Measurements from ENCODE around the gene ST6GALNAC3. TPM values are rescaled to one million over a fixed set of nuclear protein-coding genes. Genes with fewer than 3 reads are reported as not detected.

The ST6GALNAC3 gene
- total RNA-seq, 1 experiment from 2014 or later, result 2.2 TPM

DNA sequence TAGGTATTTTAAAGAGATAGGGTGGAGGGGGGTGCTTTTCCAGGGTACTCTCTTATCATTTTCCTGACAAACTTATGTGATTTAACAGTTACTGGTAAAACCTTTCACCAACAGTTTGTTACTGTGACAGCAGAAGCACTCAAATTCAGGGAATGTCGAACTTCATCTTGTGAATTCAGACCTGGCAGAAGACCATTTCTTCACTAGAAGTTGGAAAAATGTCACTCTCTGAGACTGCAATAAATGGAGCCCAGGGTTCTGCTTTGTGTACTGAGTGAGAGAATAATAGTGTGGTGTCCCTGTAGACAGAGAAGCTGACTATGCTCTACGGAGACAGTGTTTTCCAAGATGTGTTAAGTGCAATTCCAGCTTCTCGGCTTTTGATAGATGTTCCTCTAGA is 200.2 kb downstream of the ST6GALNAC3 start:
- H4K20me1 ChIP-seq (ENCODE audit: insufficient read depth), result no peaks in the 10 kb centered on the region
- no peaks in the 10 kb centered on the region for H3K79me2 ChIP-seq (ENCODE audit: insufficient read depth, low read length)
- H3K9me2 ChIP-seq (ENCODE audit: insufficient read depth), result no peaks in the 10 kb centered on the region
- no peaks in the 10 kb centered on the region for H3K36me3 ChIP-seq (ENCODE audit: control insufficient read depth in 1 of 2, insufficient read depth in 2 of 2, low read length in 2 of 2)
- H3K4me3 ChIP-seq (replicated peaks in 1 of 2; ENCODE audit: low read depth in 1 of 2, low read length in 2 of 2), result no peak overlapping the region
- no peak overlapping the region for H3K27ac ChIP-seq (ENCODE audit: low read depth, low read length)
- no peak overlapping the region for H2AFZ ChIP-seq (ENCODE audit: low read depth, low read length, poor library complexity, severe bottlenecking)
- ChIA-PET POLR2A (no interaction called here), RAD21 (ENCODE audit: low non-redundant PET in 1 of 2, low total read pairs in 2 of 2, uncharacterized antibody in 2 of 2, unreplicated experiment in 2 of 2) (no interaction called here), CTCF (no interaction called here)
- no TSS peak for BruUV-seq (replicated peaks)
- peaks cover 0 to 2% of the 10 kb centered on the region in 2 experiments; a peak in 2 of 4 replicates for H3K4me1 ChIP-seq (ENCODE audit: control insufficient read depth in 1 of 2, insufficient read depth in 2 of 2, low read length in 2 of 2)
- H3K9me3 ChIP-seq (ENCODE audit: control insufficient read depth in 1 of 2, insufficient read depth in 1 of 2, low read depth in 1 of 2, low read length in 2 of 2), result no peaks in the 10 kb centered on the region
- ATAC-seq (no peak), DNase-seq (ENCODE audit: low read depth, low spot score) (no peak)
- intact Hi-C loops (cut with micrococcal nuclease), result no loop called here
- no peak overlapping the region for H3K4me2 ChIP-seq (ENCODE audit: low read length)
- H3K27me3 ChIP-seq (ENCODE audit: insufficient read depth, low read length), result no peaks in the 10 kb centered on the region
- H3K9ac ChIP-seq (ENCODE audit: low read length), result no peak overlapping the region
- TF ChIP-seq ZFX (IDR thresholded peaks at IDR 0.05) (no peak), EGR1 (IDR thresholded peaks at IDR 0.05; ENCODE audit: low read depth) (no peak), EZH2 (IDR thresholded peaks at IDR 0.05) (no peak), SP1 (IDR thresholded peaks at IDR 0.05; ENCODE audit: low read depth) (no peak), CBX3 (IDR thresholded peaks at IDR 0.05; ENCODE audit: low read depth) (no peak), SRF (IDR thresholded peaks at IDR 0.05; ENCODE audit: low read depth) (no peak), TCF7L2 (IDR thresholded peaks at IDR 0.05; ENCODE audit: borderline replicate concordance, extremely low read depth, insufficient read depth, insufficient read length) (no peak), POLR2AphosphoS5 (IDR thresholded peaks at IDR 0.05; ENCODE audit: low read depth, low read length) (no peak), SIN3A (IDR thresholded peaks at IDR 0.05; ENCODE audit: low read depth) (no peak), FOSL1 (IDR thresholded peaks at IDR 0.05; ENCODE audit: low read depth) (no peak)
- TF ChIP-seq, protein P1, sequence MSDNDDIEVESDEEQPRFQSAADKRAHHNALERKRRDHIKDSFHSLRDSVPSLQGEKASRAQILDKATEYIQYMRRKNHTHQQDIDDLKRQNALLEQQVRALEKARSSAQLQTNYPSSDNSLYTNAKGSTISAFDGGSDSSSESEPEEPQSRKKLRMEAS (IDR thresholded peaks at IDR 0.05), result no peak
- TF ChIP-seq, protein P2, sequence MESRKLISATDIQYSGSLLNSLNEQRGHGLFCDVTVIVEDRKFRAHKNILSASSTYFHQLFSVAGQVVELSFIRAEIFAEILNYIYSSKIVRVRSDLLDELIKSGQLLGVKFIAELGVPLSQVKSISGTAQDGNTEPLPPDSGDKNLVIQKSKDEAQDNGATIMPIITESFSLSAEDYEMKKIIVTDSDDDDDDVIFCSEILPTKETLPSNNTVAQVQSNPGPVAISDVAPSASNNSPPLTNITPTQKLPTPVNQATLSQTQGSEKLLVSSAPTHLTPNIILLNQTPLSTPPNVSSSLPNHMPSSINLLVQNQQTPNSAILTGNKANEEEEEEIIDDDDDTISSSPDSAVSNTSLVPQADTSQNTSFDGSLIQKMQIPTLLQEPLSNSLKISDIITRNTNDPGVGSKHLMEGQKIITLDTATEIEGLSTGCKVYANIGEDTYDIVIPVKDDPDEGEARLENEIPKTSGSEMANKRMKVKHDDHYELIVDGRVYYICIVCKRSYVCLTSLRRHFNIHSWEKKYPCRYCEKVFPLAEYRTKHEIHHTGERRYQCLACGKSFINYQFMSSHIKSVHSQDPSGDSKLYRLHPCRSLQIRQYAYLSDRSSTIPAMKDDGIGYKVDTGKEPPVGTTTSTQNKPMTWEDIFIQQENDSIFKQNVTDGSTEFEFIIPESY (IDR thresholded peaks at IDR 0.05; ENCODE audit: extremely low read depth, insufficient replicate concordance, low read length), result no peak
- TF ChIP-seq, protein P3, sequence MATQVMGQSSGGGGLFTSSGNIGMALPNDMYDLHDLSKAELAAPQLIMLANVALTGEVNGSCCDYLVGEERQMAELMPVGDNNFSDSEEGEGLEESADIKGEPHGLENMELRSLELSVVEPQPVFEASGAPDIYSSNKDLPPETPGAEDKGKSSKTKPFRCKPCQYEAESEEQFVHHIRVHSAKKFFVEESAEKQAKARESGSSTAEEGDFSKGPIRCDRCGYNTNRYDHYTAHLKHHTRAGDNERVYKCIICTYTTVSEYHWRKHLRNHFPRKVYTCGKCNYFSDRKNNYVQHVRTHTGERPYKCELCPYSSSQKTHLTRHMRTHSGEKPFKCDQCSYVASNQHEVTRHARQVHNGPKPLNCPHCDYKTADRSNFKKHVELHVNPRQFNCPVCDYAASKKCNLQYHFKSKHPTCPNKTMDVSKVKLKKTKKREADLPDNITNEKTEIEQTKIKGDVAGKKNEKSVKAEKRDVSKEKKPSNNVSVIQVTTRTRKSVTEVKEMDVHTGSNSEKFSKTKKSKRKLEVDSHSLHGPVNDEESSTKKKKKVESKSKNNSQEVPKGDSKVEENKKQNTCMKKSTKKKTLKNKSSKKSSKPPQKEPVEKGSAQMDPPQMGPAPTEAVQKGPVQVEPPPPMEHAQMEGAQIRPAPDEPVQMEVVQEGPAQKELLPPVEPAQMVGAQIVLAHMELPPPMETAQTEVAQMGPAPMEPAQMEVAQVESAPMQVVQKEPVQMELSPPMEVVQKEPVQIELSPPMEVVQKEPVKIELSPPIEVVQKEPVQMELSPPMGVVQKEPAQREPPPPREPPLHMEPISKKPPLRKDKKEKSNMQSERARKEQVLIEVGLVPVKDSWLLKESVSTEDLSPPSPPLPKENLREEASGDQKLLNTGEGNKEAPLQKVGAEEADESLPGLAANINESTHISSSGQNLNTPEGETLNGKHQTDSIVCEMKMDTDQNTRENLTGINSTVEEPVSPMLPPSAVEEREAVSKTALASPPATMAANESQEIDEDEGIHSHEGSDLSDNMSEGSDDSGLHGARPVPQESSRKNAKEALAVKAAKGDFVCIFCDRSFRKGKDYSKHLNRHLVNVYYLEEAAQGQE (IDR thresholded peaks at IDR 0.05; ENCODE audit: low read depth), result no peak

Data from HCT116 (cell line).